Measurements from ENCODE around the gene ROBO1.

DNA sequence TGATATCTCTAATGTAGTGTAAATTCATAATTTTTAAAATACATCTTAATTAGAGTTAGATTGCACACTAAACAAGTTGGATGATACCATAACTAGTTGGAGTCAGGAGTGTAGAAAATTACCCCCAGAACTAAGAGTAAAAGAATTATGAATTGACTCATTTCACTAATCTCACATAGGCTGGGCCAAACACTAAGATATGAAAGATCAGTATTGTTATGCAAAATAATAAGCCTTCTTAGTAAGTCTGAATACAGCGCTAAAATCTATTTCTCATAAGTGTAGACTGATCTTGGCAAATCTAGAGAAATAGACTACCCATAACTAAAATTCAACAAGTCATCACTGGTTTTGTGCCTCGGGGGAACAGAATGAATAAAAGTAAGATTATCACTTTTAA, 979.0 kb downstream of the ROBO1 start:
- TF ChIP-seq, protein P1, sequence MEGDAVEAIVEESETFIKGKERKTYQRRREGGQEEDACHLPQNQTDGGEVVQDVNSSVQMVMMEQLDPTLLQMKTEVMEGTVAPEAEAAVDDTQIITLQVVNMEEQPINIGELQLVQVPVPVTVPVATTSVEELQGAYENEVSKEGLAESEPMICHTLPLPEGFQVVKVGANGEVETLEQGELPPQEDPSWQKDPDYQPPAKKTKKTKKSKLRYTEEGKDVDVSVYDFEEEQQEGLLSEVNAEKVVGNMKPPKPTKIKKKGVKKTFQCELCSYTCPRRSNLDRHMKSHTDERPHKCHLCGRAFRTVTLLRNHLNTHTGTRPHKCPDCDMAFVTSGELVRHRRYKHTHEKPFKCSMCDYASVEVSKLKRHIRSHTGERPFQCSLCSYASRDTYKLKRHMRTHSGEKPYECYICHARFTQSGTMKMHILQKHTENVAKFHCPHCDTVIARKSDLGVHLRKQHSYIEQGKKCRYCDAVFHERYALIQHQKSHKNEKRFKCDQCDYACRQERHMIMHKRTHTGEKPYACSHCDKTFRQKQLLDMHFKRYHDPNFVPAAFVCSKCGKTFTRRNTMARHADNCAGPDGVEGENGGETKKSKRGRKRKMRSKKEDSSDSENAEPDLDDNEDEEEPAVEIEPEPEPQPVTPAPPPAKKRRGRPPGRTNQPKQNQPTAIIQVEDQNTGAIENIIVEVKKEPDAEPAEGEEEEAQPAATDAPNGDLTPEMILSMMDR (IDR thresholded peaks at IDR 0.05), result no peak
- no peak for TF ChIP-seq POLR2A (IDR thresholded peaks at IDR 0.05)
